Measurements from ENCODE around the gene CGB8.
"Not testable (repeated sequence)": the region's sequence is repeated elsewhere in the genome, so short reads cannot be mapped to it uniquely, and the experiment has no call there.

CGB8 gene

DNA sequence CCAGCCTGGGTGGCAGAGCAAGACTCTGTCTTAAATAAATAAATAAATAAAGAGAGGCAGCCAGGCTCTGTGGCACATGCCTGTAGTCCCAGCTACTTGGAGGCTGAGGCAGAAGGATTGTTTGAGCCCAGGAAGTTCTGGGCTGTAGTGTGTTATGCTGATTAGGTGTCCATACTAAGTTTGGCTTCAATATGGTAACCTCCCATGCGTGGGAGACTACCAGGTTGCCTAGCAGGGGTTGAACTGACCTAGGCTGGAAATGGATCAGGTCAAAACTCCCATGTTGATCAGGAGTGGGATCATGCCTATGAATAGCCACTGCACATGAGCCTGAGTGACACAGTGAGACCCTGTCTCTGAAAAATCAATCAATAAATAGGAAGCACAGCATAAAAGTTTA is 32.4 kb upstream of the CGB8 start:
- ATAC-seq (ENCODE audit: insufficient read depth, low read depth): no peak
- Histone ChIP-seq H3K9ac (ENCODE audit: low read depth, low read length) (no peak overlapping the region), H3K4me2 (ENCODE audit: insufficient read depth, low read length) (no peak overlapping the region), H3K27ac (ENCODE audit: low read length) (no peak overlapping the region), H3K36me3 (ENCODE audit: insufficient read depth, low read length) (peaks cover 4% of the 10 kb centered on the region), H3K27me3 (ENCODE audit: insufficient read depth, low read length, poor library complexity) (no peaks in the 10 kb centered on the region), H3K4me1 (ENCODE audit: insufficient read depth, low read length) (peaks cover 11% of the 10 kb centered on the region), H3K9me3 (ENCODE audit: insufficient read depth, low read length, severe bottlenecking) (no peaks in the 10 kb centered on the region), H2AFZ (ENCODE audit: low read depth, low read length) (0 out of 2 replicates have a peak overlapping the region, but pooled peaks have one; percentile 31), H3K79me2 (ENCODE audit: insufficient read depth, low read length) (peaks cover 14% of the 10 kb centered on the region), H3K4me3 (ENCODE audit: low read depth in 1 of 2, low read length in 2 of 2) (no peak overlapping the region), H4K20me1 (ENCODE audit: insufficient read depth, low read length) (peaks cover 7% of the 10 kb centered on the region)
- no peak for TF ChIP-seq EZH2 (IDR thresholded peaks at IDR 0.05; ENCODE audit: borderline replicate concordance, low read depth, low read length, severe bottlenecking)
- TF ChIP-seq, protein P1, sequence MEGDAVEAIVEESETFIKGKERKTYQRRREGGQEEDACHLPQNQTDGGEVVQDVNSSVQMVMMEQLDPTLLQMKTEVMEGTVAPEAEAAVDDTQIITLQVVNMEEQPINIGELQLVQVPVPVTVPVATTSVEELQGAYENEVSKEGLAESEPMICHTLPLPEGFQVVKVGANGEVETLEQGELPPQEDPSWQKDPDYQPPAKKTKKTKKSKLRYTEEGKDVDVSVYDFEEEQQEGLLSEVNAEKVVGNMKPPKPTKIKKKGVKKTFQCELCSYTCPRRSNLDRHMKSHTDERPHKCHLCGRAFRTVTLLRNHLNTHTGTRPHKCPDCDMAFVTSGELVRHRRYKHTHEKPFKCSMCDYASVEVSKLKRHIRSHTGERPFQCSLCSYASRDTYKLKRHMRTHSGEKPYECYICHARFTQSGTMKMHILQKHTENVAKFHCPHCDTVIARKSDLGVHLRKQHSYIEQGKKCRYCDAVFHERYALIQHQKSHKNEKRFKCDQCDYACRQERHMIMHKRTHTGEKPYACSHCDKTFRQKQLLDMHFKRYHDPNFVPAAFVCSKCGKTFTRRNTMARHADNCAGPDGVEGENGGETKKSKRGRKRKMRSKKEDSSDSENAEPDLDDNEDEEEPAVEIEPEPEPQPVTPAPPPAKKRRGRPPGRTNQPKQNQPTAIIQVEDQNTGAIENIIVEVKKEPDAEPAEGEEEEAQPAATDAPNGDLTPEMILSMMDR (IDR thresholded peaks at IDR 0.05; ENCODE audit: borderline replicate concordance, extremely low read depth, low read length, poor library complexity, severe bottlenecking): no peak
- DNase-seq: no peak

DNA sequence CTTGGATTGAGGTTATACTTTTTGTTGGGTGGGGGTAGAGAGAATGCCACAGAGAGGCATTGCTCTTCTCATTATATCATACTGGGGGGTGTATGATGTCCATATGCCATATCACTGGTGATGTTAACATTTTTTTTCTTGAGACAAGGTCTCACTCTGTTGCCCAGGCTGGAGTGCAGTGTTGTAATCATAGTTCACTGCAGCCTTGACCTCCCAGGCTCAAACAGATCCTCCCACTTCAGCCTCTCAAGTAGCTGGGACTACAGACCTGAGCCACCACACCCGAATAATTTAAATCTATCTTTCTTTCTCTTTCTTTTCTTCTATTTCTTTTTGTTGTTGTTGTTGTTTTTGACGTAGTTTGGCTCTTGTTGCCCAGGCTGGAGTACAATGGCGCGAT is 31.5 kb upstream of the CGB8 start:
- H3K4me3 ChIP-seq (ENCODE audit: low read depth in 1 of 2, low read length in 2 of 2): no peak overlapping the region
- H3K27me3 ChIP-seq (ENCODE audit: insufficient read depth, low read length, poor library complexity): no peaks in the 10 kb centered on the region
- ATAC-seq (ENCODE audit: insufficient read depth, low read depth): no peak
- no peaks in the 10 kb centered on the region for H3K9me3 ChIP-seq (ENCODE audit: insufficient read depth, low read length, severe bottlenecking)
- no peak overlapping the region for H3K4me2 ChIP-seq (ENCODE audit: insufficient read depth, low read length)
- H3K27ac ChIP-seq (ENCODE audit: low read length): no peak overlapping the region
- DNase-seq: no peak
- no peak overlapping the region; the same call in 1 of the 2 replicates for H2AFZ ChIP-seq (ENCODE audit: low read depth, low read length)
- H4K20me1 ChIP-seq (ENCODE audit: insufficient read depth, low read length): no peaks in the 10 kb centered on the region
- no peak for TF ChIP-seq EZH2 (IDR thresholded peaks at IDR 0.05; ENCODE audit: borderline replicate concordance, low read depth, low read length, severe bottlenecking)
- TF ChIP-seq, protein P1 (IDR thresholded peaks at IDR 0.05; ENCODE audit: borderline replicate concordance, extremely low read depth, low read length, poor library complexity, severe bottlenecking): no peak
- peaks cover 8% of the 10 kb centered on the region for H3K4me1 ChIP-seq (ENCODE audit: insufficient read depth, low read length)
- H3K9ac ChIP-seq (ENCODE audit: low read depth, low read length): no peak overlapping the region
- no peaks in the 10 kb centered on the region; the same call in 1 of the 2 replicates for H3K36me3 ChIP-seq (ENCODE audit: insufficient read depth, low read length)
- peaks cover 5% of the 10 kb centered on the region for H3K79me2 ChIP-seq (ENCODE audit: insufficient read depth, low read length)

DNA sequence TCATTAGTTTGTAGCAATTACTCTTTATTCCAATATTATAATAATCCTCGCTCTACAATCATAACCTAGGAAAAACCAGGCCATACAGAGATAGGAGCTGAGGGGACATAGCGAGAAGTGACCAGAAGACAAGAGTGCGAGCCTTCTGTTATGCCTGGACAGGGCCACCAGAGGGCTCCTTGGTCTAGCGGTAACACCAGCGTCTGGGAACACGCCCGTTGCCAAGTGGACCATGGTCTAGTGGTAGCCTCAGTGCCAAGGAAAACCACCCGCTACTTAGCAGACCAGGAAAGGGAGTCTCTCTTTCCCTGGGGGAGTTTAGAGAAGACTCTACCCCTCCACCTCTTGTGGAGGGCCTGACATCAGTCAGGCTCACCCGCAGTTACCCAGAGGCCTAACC is 26.0 kb upstream of the CGB8 start:
- H2AFZ ChIP-seq (ENCODE audit: low read depth, low read length); DNase-seq; H3K9me3 ChIP-seq (ENCODE audit: insufficient read depth, low read length, severe bottlenecking); H3K4me2 ChIP-seq (ENCODE audit: insufficient read depth, low read length); H3K27ac ChIP-seq (ENCODE audit: low read length); H3K27me3 ChIP-seq (ENCODE audit: insufficient read depth, low read length, poor library complexity); H3K9ac ChIP-seq (ENCODE audit: low read depth, low read length); H4K20me1 ChIP-seq (ENCODE audit: insufficient read depth, low read length); H3K4me3 ChIP-seq (ENCODE audit: low read depth in 1 of 2, low read length in 2 of 2); H3K36me3 ChIP-seq (ENCODE audit: insufficient read depth, low read length); H3K4me1 ChIP-seq (ENCODE audit: insufficient read depth, low read length); ATAC-seq (ENCODE audit: insufficient read depth, low read depth); H3K79me2 ChIP-seq (ENCODE audit: insufficient read depth, low read length): not testable (repeated sequence)
- TF ChIP-seq, protein P1 (IDR thresholded peaks at IDR 0.05; ENCODE audit: borderline replicate concordance, extremely low read depth, low read length, poor library complexity, severe bottlenecking): peak; percentile 41
